Measurements from ENCODE around the gene TRPT1. TPM values are rescaled to one million over a fixed set of nuclear protein-coding genes. Genes with fewer than 3 reads are reported as not detected.

The TRPT1 gene
- total and polyA plus RNA-seq, 2 of the 4 experiments (the other 2 are of a cell fraction), result 63.2 to 81.9 TPM

DNA sequence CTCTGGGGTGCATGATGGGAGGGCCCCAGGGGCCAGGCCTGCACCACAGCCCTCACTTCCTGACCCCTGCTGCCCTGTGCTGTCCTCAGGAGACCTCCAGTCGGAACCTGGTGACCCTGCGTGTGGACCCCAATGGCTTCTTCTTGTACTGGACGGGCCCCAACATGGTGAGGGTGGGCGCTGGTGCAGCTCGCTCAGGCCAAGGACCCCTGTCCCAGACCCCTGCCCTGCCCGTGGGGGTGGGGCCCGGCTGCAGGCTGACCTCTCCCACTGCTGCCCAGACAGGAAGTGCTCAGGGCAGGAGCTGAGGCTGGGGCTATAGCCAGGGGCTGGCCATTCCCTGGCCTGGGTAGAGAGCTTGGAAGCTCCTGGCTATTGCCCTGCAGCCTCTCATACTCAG is 28.3 kb upstream of the TRPT1 start:
- CTCF ChIA-PET, result interaction anchor here (0.6 kb wide), 1 partner anchor 555 kb away, joined by 3 read pairs; no protein-coding TSS in a partner anchor

More for the DNA sequence above, 28.3 kb upstream of the TRPT1 start:
- Histone ChIP-seq H3K4ac (ENCODE audit: low read depth, low read length) (no peak overlapping the region), H2BK20ac (ENCODE audit: low read depth, low read length) (no peak overlapping the region), H4K91ac (ENCODE audit: insufficient read depth, low read depth, low read length) (no peak overlapping the region), H4K5ac (ENCODE audit: low read depth, low read length) (no peak overlapping the region), H3K4me1 (ENCODE audit: control insufficient read depth, insufficient read depth, low read length) (peaks cover 10% of the 10 kb centered on the region), H3K18ac (ENCODE audit: low read depth, low read length) (no peak overlapping the region), H3K27ac (ENCODE audit: insufficient read depth, low read length) (no peak overlapping the region), H3K9me3 (ENCODE audit: control insufficient read depth, insufficient read depth, low read length) (no peaks in the 10 kb centered on the region), H3K9me1 (ENCODE audit: insufficient read depth, low read length) (no peaks in the 10 kb centered on the region), H2AK5ac (ENCODE audit: low read depth, low read length) (no peak overlapping the region), H2AK9ac (replicated peaks; ENCODE audit: low read depth, low read length, poor library complexity) (no peak overlapping the region), H3K4me3 (ENCODE audit: insufficient read depth, low read depth, low read length) (no peak overlapping the region), H2AFZ (replicated peaks; ENCODE audit: low read length, poor library complexity) (no peak overlapping the region), H4K8ac (ENCODE audit: low read depth in 2 of 2, low read length in 2 of 2) (no peak overlapping the region), H2BK120ac (ENCODE audit: low read depth, low read length) (no peak overlapping the region), H3K79me1 (ENCODE audit: low read depth in 1 of 2, low read length in 2 of 2) (peaks cover 10 to 65% of the 10 kb centered on the region in 2 experiments), H3K14ac (replicated peaks; ENCODE audit: low read depth, low read length) (no peak overlapping the region), H2BK5ac (ENCODE audit: low read depth, low read length, poor library complexity, severe bottlenecking) (no peak overlapping the region), H2BK15ac (ENCODE audit: low read depth, low read length) (no peak overlapping the region), H3K27me3 (ENCODE audit: control insufficient read depth, insufficient read depth, low read length) (no peaks in the 10 kb centered on the region), H3K56ac (ENCODE audit: extremely low read depth, insufficient read depth, low read length) (no peak overlapping the region), H4K20me1 (ENCODE audit: insufficient read depth, low read length) (peaks cover 5% of the 10 kb centered on the region; the same call in 1 of the 2 replicates), H3K9ac (ENCODE audit: low read depth, low read length) (no peak overlapping the region), H3K4me2 (ENCODE audit: low read depth, low read length) (no peak overlapping the region), H3K36me3 (ENCODE audit: control insufficient read depth, insufficient read depth, low read length) (peaks cover 33% of the 10 kb centered on the region), H3K23ac (ENCODE audit: low read depth, low read length) (no peak overlapping the region)
- dilution Hi-C loops (cut with HindIII; ENCODE audit: low sequenced_read_pairs, unreplicated experiment) (no loop called here), intact Hi-C loops (cut with micrococcal nuclease) (no loop called here), in situ Hi-C loops (cut with MboI; ENCODE audit: low sequenced_read_pairs) (no loop called here)
- no CpG with 5 or more reads among the region's 7 CpGs for WGBS, 2 experiments (ENCODE audit: extremely low coverage in 2 of 2, insufficient read length in 1 of 2)
- no peak for TF ChIP-seq BHLHE40 (IDR thresholded peaks at IDR 0.05; ENCODE audit: low read depth, low read length)
- POLR2A ChIA-PET (ENCODE audit: unreplicated experiment), result no interaction called here
- BruUV-seq (replicated peaks), result no TSS peak
- DNase-seq (no peak), ATAC-seq (ENCODE audit: low read depth) (no peak)

Measured in IMR-90 (cell line).